Liver (tissue), 9 donors: ENCODE results near the gene DES. TPM values are rescaled to one million over a fixed set of nuclear protein-coding genes. Genes with fewer than 3 reads are reported as not detected.

ENCODE experiments used
- DNase-seq: peaks from one replicate; pipeline ENCODE4 v3.0.0-alpha.2; 2017; ENCODE audit warnings: low spot score
- H3K27ac ChIP-seq, 2 donors: one replicate each; pipeline ENCODE4 v1.7.0; 2013; ENCODE audit warnings: inconsistent platforms in 2 of 2, low read length in 2 of 2, control low read depth in 1 of 2, low read depth in 1 of 2, mild to moderate bottlenecking in 1 of 2
- H3K27me3 ChIP-seq, 4 donors: one replicate each; pipeline versions ENCODE4 v1.6.1 to v1.7.0; 2013; ENCODE audit warnings: low read length in 3 of 4, inconsistent platforms in 1 of 4, mild to moderate bottlenecking in 1 of 4, moderate library complexity in 1 of 4; ENCODE audit not compliant: control insufficient read depth in 4 of 4, insufficient read depth in 4 of 4
- H3K36me3 ChIP-seq, 4 donors: one replicate each; pipeline versions ENCODE4 v1.6.1 to v1.7.0; 2013; ENCODE audit warnings: low read length in 3 of 4, mild to moderate bottlenecking in 3 of 4, low read depth in 1 of 4, moderate library complexity in 1 of 4; ENCODE audit not compliant: control insufficient read depth in 4 of 4, insufficient read depth in 3 of 4
- H3K4me1 ChIP-seq, 4 donors: one replicate each; pipeline versions ENCODE4 v1.6.1 to v1.7.0; 2013; ENCODE audit warnings: low read length in 3 of 4, mild to moderate bottlenecking in 3 of 4, moderate library complexity in 1 of 4; ENCODE audit not compliant: control insufficient read depth in 4 of 4, insufficient read depth in 4 of 4
- H3K4me3 ChIP-seq, 3 donors: one replicate each; pipeline versions ENCODE4 v1.6.1 to v1.7.0; 2013; ENCODE audit warnings: low read length in 3 of 3, control low read depth in 1 of 3, low read depth in 1 of 3, mild to moderate bottlenecking in 1 of 3
- H3K9ac ChIP-seq, 2 donors: one replicate each; pipeline ENCODE4 v1.7.0; 2013; ENCODE audit warnings: low read length in 2 of 2, mild to moderate bottlenecking in 2 of 2, moderate library complexity in 2 of 2, control low read depth in 1 of 2, low read depth in 1 of 2
- H3K9me3 ChIP-seq, 4 donors: one replicate each; pipeline versions ENCODE4 v1.6.1 to v1.7.0; 2013; ENCODE audit warnings: low read length in 3 of 4; ENCODE audit not compliant: control insufficient read depth in 4 of 4
- ATF3 ChIP-seq: IDR thresholded peaks from 2 replicates; pipeline ENCODE4 v1.6.1; 2016; ENCODE audit warnings: antibody characterized with exemption
- CTCF ChIP-seq: fragments of 150-350 bp; IDR thresholded peaks from 2 replicates; pipeline ENCODE4 v1.5.1; 2017; ENCODE audit warnings: improper control_type of control experiment, low read depth, low read length; ENCODE audit not compliant: missing input control
- EGR1 ChIP-seq, 2 donors: IDR thresholded peaks; 2 replicates each; pipeline ENCODE4 v1.6.1; 2016 to 2018; ENCODE audit warnings: antibody characterized with exemption in 2 of 2, low read depth in 2 of 2
- FOXA1 ChIP-seq: IDR thresholded peaks from 2 replicates; pipeline ENCODE4 v1.6.1; 2016; ENCODE audit warnings: antibody characterized with exemption
- FOXA2 ChIP-seq: IDR thresholded peaks from 2 replicates; pipeline ENCODE4 v1.6.1; 2016; ENCODE audit warnings: antibody characterized with exemption
- GABPA ChIP-seq, 2 donors: IDR thresholded peaks in 1 of 2; conservative IDR thresholded peaks in 1 of 2; 2 replicates each; pipeline ENCODE4 v1.6.1; 2016; ENCODE audit warnings: antibody characterized with exemption in 2 of 2, mild to moderate bottlenecking in 1 of 2, moderate library complexity in 1 of 2
- HNF4A ChIP-seq, 2 donors: conservative IDR thresholded peaks; 2 replicates each; pipeline ENCODE4 v1.6.1; 2016; ENCODE audit warnings: antibody characterized with exemption in 2 of 2, mild to moderate bottlenecking in 2 of 2
- HNF4G ChIP-seq: IDR thresholded peaks from 2 replicates; pipeline ENCODE4 v1.6.1; 2016; ENCODE audit warnings: antibody characterized with exemption
- JUND ChIP-seq, 2 donors: IDR thresholded peaks; 2 replicates each; pipeline ENCODE4 v1.6.1; 2016; ENCODE audit warnings: antibody characterized with exemption in 2 of 2
- MAX ChIP-seq: IDR thresholded peaks from 2 replicates; pipeline ENCODE4 v1.6.1; 2016; ENCODE audit warnings: antibody characterized with exemption
- NR2F2 ChIP-seq: IDR thresholded peaks from 2 replicates; pipeline ENCODE4 v1.6.1; 2016; ENCODE audit warnings: antibody characterized with exemption
- RAD21 ChIP-seq, 2 donors: IDR thresholded peaks; 2 replicates each; pipeline ENCODE4 v1.6.1; 2016; ENCODE audit warnings: antibody characterized with exemption in 2 of 2, mild to moderate bottlenecking in 2 of 2
- REST ChIP-seq: IDR thresholded peaks from 2 replicates; pipeline ENCODE4 v1.6.1; 2016; ENCODE audit warnings: antibody characterized with exemption, mild to moderate bottlenecking
- RXRA ChIP-seq, 2 donors: IDR thresholded peaks; 2 replicates each; pipeline ENCODE4 v1.6.1; 2017 to 2018; ENCODE audit warnings: antibody characterized with exemption in 2 of 2, mild to moderate bottlenecking in 1 of 2
- SP1 ChIP-seq: IDR thresholded peaks from 2 replicates; pipeline ENCODE4 v1.6.1; 2018; ENCODE audit warnings: antibody characterized with exemption, mild to moderate bottlenecking
- TAF1 ChIP-seq: conservative IDR thresholded peaks from 2 replicates; pipeline ENCODE4 v1.6.1; 2016; ENCODE audit warnings: antibody characterized with exemption, mild to moderate bottlenecking
- YY1 ChIP-seq: IDR thresholded peaks from 2 replicates; pipeline ENCODE4 v1.6.1; 2016; ENCODE audit warnings: antibody characterized with exemption, mild to moderate bottlenecking
- WGBS: extraction: QIAGEN DNeasy Blood & Tissue Kit; methylation state at CpG from one replicate; pipeline ENCODE4 v1.1.7; 2013; 5-methylcytosine and 5-hydroxymethylcytosine counted together
- polyA plus RNA-seq, 2 donors: library from polyadenylated mRNA; stranded (reverse) in 1 of 2; unstranded in 1 of 2; fragments of 200-250 nt in 1 of 2; fragments of >200 nt in 1 of 2; fragmentation: Nextera tagmentation in 1 of 2; extraction: Ambion mirVana in 1 of 2; gene quantifications; one replicate each; pipeline versions ENCODE4 v1.2.1 to v1.2.3, GENCODE V29; 2013 to 2015
- total RNA-seq, 2 donors: library from RNA; depleted of rRNA; stranded (reverse); fragments of >200 nt; gene quantifications; one replicate each; pipeline ENCODE4 v1.2.3, GENCODE V29; 2014
- TF ChIP-seq, protein P1 (sequence below): IDR thresholded peaks from 2 replicates; pipeline ENCODE4 v1.6.1; 2016; ENCODE audit warnings: antibody characterized with exemption
- donor health status: healthy.
- donor health status: healthy.
- donor health status: healthy.
- donor health status: healthy.
- donor health status: healthy.

DES gene
- total and polyA plus RNA-seq, 4 donors: 0.15 to 50.0 (median 3.2) TPM

DNA sequence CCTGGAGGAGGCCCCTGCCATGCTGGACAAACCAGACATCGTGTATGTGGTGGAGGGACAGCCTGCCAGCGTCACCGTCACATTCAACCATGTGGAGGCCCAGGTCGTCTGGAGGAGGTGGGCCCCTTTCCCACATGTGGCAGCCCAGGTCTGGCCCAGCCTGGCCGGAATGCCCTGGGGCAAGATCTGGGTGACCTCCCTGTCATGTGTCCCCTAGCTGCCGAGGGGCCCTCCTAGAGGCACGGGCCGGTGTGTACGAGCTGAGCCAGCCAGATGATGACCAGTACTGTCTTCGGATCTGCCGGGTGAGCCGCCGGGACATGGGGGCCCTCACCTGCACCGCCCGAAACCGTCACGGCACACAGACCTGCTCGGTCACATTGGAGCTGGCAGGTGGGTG lies 55.3 kb downstream of the DES start:
- H3K27ac ChIP-seq: no peak overlapping the region
- no peaks in the 10 kb centered on the region for H3K36me3 ChIP-seq
- H3K4me3 ChIP-seq: no peak overlapping the region
- TF ChIP-seq HNF4G (no peak), NR2F2 (no peak), GABPA (IDR thresholded peaks at IDR 0.05 in 1 of 2, conservative IDR thresholded peaks at IDR 0.05 in 1 of 2) (no peak), MAX (no peak), TAF1 (no peak), RAD21 (IDR thresholded peaks at IDR 0.05) (no peak), YY1 (no peak), JUND (IDR thresholded peaks at IDR 0.05) (no peak), EGR1 (IDR thresholded peaks at IDR 0.05; ENCODE audit: low read depth in 2 of 2) (no peak), FOXA2 (no peak), SP1 (no peak), FOXA1 (no peak), RXRA (IDR thresholded peaks at IDR 0.05) (no peak), HNF4A (conservative IDR thresholded peaks at IDR 0.05) (no peak), REST (no peak), CTCF (no peak), ATF3 (no peak)
- TF ChIP-seq, protein P1, sequence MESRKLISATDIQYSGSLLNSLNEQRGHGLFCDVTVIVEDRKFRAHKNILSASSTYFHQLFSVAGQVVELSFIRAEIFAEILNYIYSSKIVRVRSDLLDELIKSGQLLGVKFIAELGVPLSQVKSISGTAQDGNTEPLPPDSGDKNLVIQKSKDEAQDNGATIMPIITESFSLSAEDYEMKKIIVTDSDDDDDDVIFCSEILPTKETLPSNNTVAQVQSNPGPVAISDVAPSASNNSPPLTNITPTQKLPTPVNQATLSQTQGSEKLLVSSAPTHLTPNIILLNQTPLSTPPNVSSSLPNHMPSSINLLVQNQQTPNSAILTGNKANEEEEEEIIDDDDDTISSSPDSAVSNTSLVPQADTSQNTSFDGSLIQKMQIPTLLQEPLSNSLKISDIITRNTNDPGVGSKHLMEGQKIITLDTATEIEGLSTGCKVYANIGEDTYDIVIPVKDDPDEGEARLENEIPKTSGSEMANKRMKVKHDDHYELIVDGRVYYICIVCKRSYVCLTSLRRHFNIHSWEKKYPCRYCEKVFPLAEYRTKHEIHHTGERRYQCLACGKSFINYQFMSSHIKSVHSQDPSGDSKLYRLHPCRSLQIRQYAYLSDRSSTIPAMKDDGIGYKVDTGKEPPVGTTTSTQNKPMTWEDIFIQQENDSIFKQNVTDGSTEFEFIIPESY: no peak
- no peaks in the 10 kb centered on the region for H3K9me3 ChIP-seq
- no peak for DNase-seq
- WGBS: 91% methylated on average over 18 of the region's 18 CpGs
- no peaks in the 10 kb centered on the region for H3K4me1 ChIP-seq
- H3K27me3 ChIP-seq: peaks cover 0 to 2% (median 0%) of the 10 kb centered on the region in 4 donors
- no peak overlapping the region for H3K9ac ChIP-seq
